IPS-20b (cell line): ENCODE data around the gene LCN6.

Experiments
- H3K27ac ChIP-seq: one replicate; pipeline ENCODE4 v1.5.1; 2013; ENCODE audit warnings: low read length
- H3K27me3 ChIP-seq: 2 replicates; pipeline ENCODE4 v1.6.1; 2013; ENCODE audit warnings: mild to moderate bottlenecking, low read length, inconsistent platforms; ENCODE audit not compliant: insufficient read depth
- H3K36me3 ChIP-seq: 2 replicates; pipeline ENCODE4 v1.6.1; 2013; ENCODE audit warnings: low read depth, mild to moderate bottlenecking, inconsistent platforms, low read length, moderate library complexity; ENCODE audit not compliant: insufficient read depth
- H3K4me1 ChIP-seq: 2 replicates; pipeline ENCODE4 v1.6.1; 2013; ENCODE audit warnings: mild to moderate bottlenecking, control low read depth, inconsistent platforms, low read length, moderate library complexity; ENCODE audit not compliant: insufficient read depth
- H3K4me3 ChIP-seq: 2 replicates; pipeline ENCODE4 v1.5.1; 2013; ENCODE audit warnings: mild to moderate bottlenecking, low read length, inconsistent platforms
- H3K9ac ChIP-seq: 2 replicates; pipeline ENCODE4 v1.6.1; 2013; ENCODE audit warnings: low read depth, mild to moderate bottlenecking, inconsistent platforms, low read length, moderate library complexity
- H3K9me3 ChIP-seq: 2 replicates; pipeline ENCODE4 v1.6.1; 2013; ENCODE audit warnings: mild to moderate bottlenecking, low read depth, low read length, inconsistent platforms; ENCODE audit not compliant: insufficient read depth

Gene LCN6

GRCh38 chr9:136695955-136696354 is 52.4 kb downstream of the LCN6 start:
- Histone ChIP-seq H3K27me3 (peaks cover 2% of the 10 kb centered on the region; the same call in 1 of the 2 replicates), H3K9me3 (no peaks in the 10 kb centered on the region), H3K27ac (no peak overlapping the region), H3K36me3 (no peaks in the 10 kb centered on the region), H3K4me1 (peaks cover 5% of the 10 kb centered on the region; the same call in 1 of the 2 replicates), H3K4me3 (no peak overlapping the region), H3K9ac (no peak overlapping the region)

- Histone ChIP-seq H3K9ac (no peak overlapping the region), H3K27me3 (no peaks in the 10 kb centered on the region), H3K4me3 (no peak overlapping the region), H3K9me3 (no peaks in the 10 kb centered on the region), H3K4me1 (peaks cover 5% of the 10 kb centered on the region; the same call in 1 of the 2 replicates), H3K27ac (no peak overlapping the region), H3K36me3 (no peaks in the 10 kb centered on the region)
These were observed 52.9 kb downstream of the LCN6 start for GRCh38 chr9:136695435-136695895.

GRCh38 chr9:136694872-136695247 is 53.5 kb downstream of the LCN6 start:
- peaks cover 5% of the 10 kb centered on the region; the same call in 1 of the 2 replicates for H3K4me1 ChIP-seq
- no peaks in the 10 kb centered on the region for H3K36me3 ChIP-seq
- no peaks in the 10 kb centered on the region for H3K27me3 ChIP-seq
- no peak overlapping the region for H3K9ac ChIP-seq
- H3K9me3 ChIP-seq: no peaks in the 10 kb centered on the region
- H3K27ac ChIP-seq: no peak overlapping the region
- H3K4me3 ChIP-seq: no peak overlapping the region

- Histone ChIP-seq H3K9ac (no peak overlapping the region), H3K4me3 (no peak overlapping the region; the same call in 1 of the 2 replicates), H3K27me3 (peaks cover under 1% of the 10 kb centered on the region; the same call in 1 of the 2 replicates), H3K27ac (no peak overlapping the region), H3K9me3 (no peaks in the 10 kb centered on the region), H3K4me1 (peaks cover 5% of the 10 kb centered on the region; the same call in 1 of the 2 replicates), H3K36me3 (no peaks in the 10 kb centered on the region)
These were observed 54.0 kb downstream of the LCN6 start for GRCh38 chr9:136694163-136694871.
